Measurements from ENCODE around the gene ZFYVE9. TPM values are rescaled to one million over a fixed set of nuclear protein-coding genes. Genes with fewer than 3 reads are reported as not detected.

ZFYVE9 gene
- total and polyA plus RNA-seq, 2 of the 8 experiments (the other 6 are each of a cell fraction or from before 2014, with no cell fraction given): 5.8 to 26.5 TPM

GRCh38 chr1:52358851-52359497 lies 217.1 kb downstream of the ZFYVE9 start:
- no peak overlapping the region for H2AFZ ChIP-seq (ENCODE audit: low read length)
- no peak overlapping the region for H2BK5ac ChIP-seq (ENCODE audit: low read depth, low read length)
- no peak overlapping the region for H3K4me2 ChIP-seq (ENCODE audit: insufficient read depth in 1 of 2, low read depth in 2 of 2, low read length in 2 of 2)
- H3K14ac ChIP-seq (ENCODE audit: insufficient read length): no peak overlapping the region
- H3K4me3 ChIP-seq (ENCODE audit: extremely low read depth in 1 of 4, insufficient read depth in 2 of 4, low read depth in 3 of 4, low read length in 4 of 4): no peak overlapping the region
- no peak for FAIRE-seq
- no peak overlapping the region for H3K4ac ChIP-seq (replicated peaks; ENCODE audit: insufficient read length, low read depth, low read length)
- no peak overlapping the region for H3K27ac ChIP-seq (ENCODE audit: low read depth, low read length)
- H3K18ac ChIP-seq (ENCODE audit: extremely low read depth, low read length): no peak overlapping the region
- H2BK20ac ChIP-seq (ENCODE audit: low read length): no peak overlapping the region
- H2AK5ac ChIP-seq (ENCODE audit: low read depth, low read length): no peak overlapping the region
- H3K9ac ChIP-seq (replicated peaks in 1 of 4; ENCODE audit: extremely low read depth in 1 of 4, low read depth in 3 of 4, low read length in 3 of 4): no peak overlapping the region
- H4K5ac ChIP-seq (ENCODE audit: insufficient read length, low read depth, low read length): no peak overlapping the region
- H3K23me2 ChIP-seq (ENCODE audit: low read depth, low read length): no peaks in the 10 kb centered on the region
- H4K20me1 ChIP-seq (replicated peaks in 1 of 2; ENCODE audit: control insufficient read depth in 1 of 2, insufficient read depth in 2 of 2, low read length in 2 of 2): peaks cover 3 to 10% of the 10 kb centered on the region in 2 experiments
- H3K27me3 ChIP-seq (replicated peaks in 1 of 4; ENCODE audit: control insufficient read depth in 3 of 4, extremely low read depth in 1 of 4, insufficient read depth in 3 of 4, low read length in 3 of 4): no peaks in the 10 kb centered on the region
- H4K8ac ChIP-seq (ENCODE audit: extremely low read depth, insufficient read depth, low read length): no peak overlapping the region
- H3K23ac ChIP-seq (ENCODE audit: insufficient read length): no peak overlapping the region
- H4K91ac ChIP-seq (replicated peaks; ENCODE audit: insufficient read length, low read length): no peak overlapping the region
- H2BK15ac ChIP-seq (ENCODE audit: low read length): no peak overlapping the region
- no peak overlapping the region for H2BK120ac ChIP-seq (replicated peaks; ENCODE audit: low read depth, low read length)
- H3K9me3 ChIP-seq (ENCODE audit: insufficient read depth in 2 of 2, low read depth in 1 of 2, low read length in 1 of 2): no peaks in the 10 kb centered on the region
- ChIA-PET CTCF (ENCODE audit: partially characterized antibody) (interaction anchor here (2.0 kb wide), 1 partner anchor 10 kb away, joined by 7 read pairs; no protein-coding TSS in a partner anchor), POLR2A (ENCODE audit: partially characterized antibody) (interaction anchor here (1.1 to 1.6 kb wide), 3 partner anchors 8 to 10 kb away, joined by 3 read pairs; no protein-coding TSS in a partner anchor)
- peaks cover 24 to 81% (median 67%) of the 10 kb centered on the region in 4 experiments; a peak in 7 of 8 replicates for H3K36me3 ChIP-seq (ENCODE audit: control insufficient read depth in 2 of 4, insufficient read depth in 4 of 4, low read length in 3 of 4)
- no peak for DNase-seq (ENCODE audit: low read depth in 1 of 2, low spot score in 2 of 2)
- 97% methylated on average over 16 of the region's 18 CpGs; no CpG with 5 or more reads in 1 of the 2 experiments for WGBS, 2 experiments (ENCODE audit: extremely low coverage in 1 of 2, insufficient coverage in 1 of 2, insufficient read length in 1 of 2, insufficient replicate concordance in 2 of 2, low coverage in 1 of 2, low lambda C conversion rate in 2 of 2, missing lambda C conversion rate in 1 of 2)
- no peaks in the 10 kb centered on the region for H3K4me1 ChIP-seq (replicated peaks in 1 of 4; ENCODE audit: control insufficient read depth in 3 of 4, insufficient read depth in 4 of 4, low read length in 3 of 4)
- 0 out of 2 replicates have a peak, but pooled peaks cover 2% of the 10 kb centered on the region for H3K79me1 ChIP-seq (ENCODE audit: low read depth, low read length)
- no peak overlapping the region for H3K56ac ChIP-seq (replicated peaks; ENCODE audit: insufficient read length, low read depth, low read length)
- H2BK12ac ChIP-seq (ENCODE audit: low read depth, low read length): no peak overlapping the region
- no peaks in the 10 kb centered on the region for H3K79me2 ChIP-seq (ENCODE audit: control insufficient read depth in 1 of 2, insufficient read depth in 2 of 2, low read length in 2 of 2)
- TF ChIP-seq CREB1 (IDR thresholded peaks at IDR 0.05) (no peak), TAF1 (IDR thresholded peaks at IDR 0.05; ENCODE audit: low read depth, low read length) (no peak), POLR2AphosphoS5 (IDR thresholded peaks at IDR 0.05; ENCODE audit: low read depth, low read length) (no peak), BACH1 (IDR thresholded peaks at IDR 0.05; ENCODE audit: low read length) (no peak), RFX5 (IDR thresholded peaks at IDR 0.05; ENCODE audit: borderline replicate concordance, low read depth, low read length) (no peak), EGR1 (IDR thresholded peaks at IDR 0.05; ENCODE audit: borderline replicate concordance, low read depth, low read length) (no peak), E2F6 (IDR thresholded peaks at IDR 0.05) (no peak), SP1 (IDR thresholded peaks at IDR 0.05; ENCODE audit: low read depth, low read length) (no peak), EP300 (IDR thresholded peaks at IDR 0.05; ENCODE audit: borderline replicate concordance in 1 of 2, low read depth in 2 of 2, low read length in 2 of 2) (no peak), RXRA (IDR thresholded peaks at IDR 0.05; ENCODE audit: insufficient read depth, low read depth, low read length) (no peak)
- TF ChIP-seq, protein P1, sequence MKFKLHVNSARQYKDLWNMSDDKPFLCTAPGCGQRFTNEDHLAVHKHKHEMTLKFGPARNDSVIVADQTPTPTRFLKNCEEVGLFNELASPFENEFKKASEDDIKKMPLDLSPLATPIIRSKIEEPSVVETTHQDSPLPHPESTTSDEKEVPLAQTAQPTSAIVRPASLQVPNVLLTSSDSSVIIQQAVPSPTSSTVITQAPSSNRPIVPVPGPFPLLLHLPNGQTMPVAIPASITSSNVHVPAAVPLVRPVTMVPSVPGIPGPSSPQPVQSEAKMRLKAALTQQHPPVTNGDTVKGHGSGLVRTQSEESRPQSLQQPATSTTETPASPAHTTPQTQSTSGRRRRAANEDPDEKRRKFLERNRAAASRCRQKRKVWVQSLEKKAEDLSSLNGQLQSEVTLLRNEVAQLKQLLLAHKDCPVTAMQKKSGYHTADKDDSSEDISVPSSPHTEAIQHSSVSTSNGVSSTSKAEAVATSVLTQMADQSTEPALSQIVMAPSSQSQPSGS (IDR thresholded peaks at IDR 0.05; ENCODE audit: low read length): no peak

Measured in H1 (cell line).